DOHH2 (cell line): ENCODE data around the gene ABCG1.

Source experiments
- H3F3A ChIP-seq: fragments of 200-600 bp; sonication (generic), shearing (Covaris generic); 2 replicates; pipeline ENCODE4 v1.6.0; 2016; ENCODE audit warnings: antibody characterized with exemption, mild to moderate bottlenecking; ENCODE audit not compliant: control insufficient read depth, insufficient read depth
- H3K27ac ChIP-seq: fragments of 200-600 bp; sonication (generic); 2 replicates; pipeline ENCODE4 v1.5.1; 2014; ENCODE audit warnings: low read depth, mild to moderate bottlenecking, low read length, moderate library complexity
- H3K27me3 ChIP-seq: fragments of 200-600 bp; sonication (generic); 2 replicates; pipeline ENCODE4 v1.6.1; 2014; ENCODE audit warnings: mild to moderate bottlenecking, low read length, mixed read lengths; ENCODE audit not compliant: control insufficient read depth
- H3K36me3 ChIP-seq: fragments of 200-600 bp; sonication (generic); 2 replicates; pipeline ENCODE4 v1.6.1; 2014; ENCODE audit warnings: mild to moderate bottlenecking, low read length, moderate library complexity, mixed read lengths; ENCODE audit not compliant: control insufficient read depth
- H3K4me1 ChIP-seq: fragments of 200-600 bp; sonication (generic); 2 replicates; pipeline ENCODE4 v1.6.1; 2014; ENCODE audit warnings: mild to moderate bottlenecking, low read length, mixed read lengths; ENCODE audit not compliant: control insufficient read depth
- H3K4me2 ChIP-seq: fragments of 200-600 bp; sonication (generic); 2 replicates; pipeline ENCODE4 v1.6.0; 2014; ENCODE audit warnings: mild to moderate bottlenecking, low read length, moderate library complexity
- H3K4me3 ChIP-seq: fragments of 200-600 bp; sonication (generic); 2 replicates; pipeline ENCODE4 v1.5.1; 2014; ENCODE audit warnings: mild to moderate bottlenecking, low read length, mixed read lengths
- H3K79me2 ChIP-seq: fragments of 200-600 bp; sonication (generic); 2 replicates; pipeline ENCODE4 v1.6.1; 2014; ENCODE audit warnings: mild to moderate bottlenecking, low read length, mixed read lengths; ENCODE audit not compliant: control insufficient read depth
- H3K9me2 ChIP-seq: fragments of 200-600 bp; sonication (generic); replicated peaks from 2 replicates; pipeline ENCODE4 v1.6.1; 2014; ENCODE audit warnings: mild to moderate bottlenecking, low read length, mixed read lengths; ENCODE audit not compliant: control insufficient read depth
- H3K9me3 ChIP-seq: fragments of 200-600 bp; sonication (generic); 2 replicates; pipeline ENCODE4 v1.6.1; 2014; ENCODE audit warnings: antibody characterized with exemption, low read length, mixed read lengths; ENCODE audit not compliant: control insufficient read depth, insufficient read depth
- H4K20me1 ChIP-seq: fragments of 200-600 bp; sonication (generic); 2 replicates; pipeline ENCODE4 v1.6.0; 2014; ENCODE audit warnings: low read depth, mild to moderate bottlenecking, antibody characterized with exemption, low read length, moderate library complexity; ENCODE audit not compliant: control insufficient read depth, insufficient read depth
- EZH2phosphoT487 ChIP-seq: fragments of 200-600 bp; sonication (generic); IDR thresholded peaks from 2 replicates; pipeline ENCODE4 v1.6.1; 2017; ENCODE audit warnings: borderline replicate concordance, mild to moderate bottlenecking, antibody characterized with exemption, low read length, moderate library complexity, mixed read lengths
- TF ChIP-seq, protein P1 (sequence below): fragments of 200-600 bp; sonication (generic); IDR thresholded peaks from one replicate; pipeline ENCODE4 v1.5.1; 2014; ENCODE audit warnings: antibody characterized with exemption, mild to moderate bottlenecking, low read depth, low read length; ENCODE audit not compliant: poor library complexity, severe bottlenecking

Gene ABCG1

DNA sequence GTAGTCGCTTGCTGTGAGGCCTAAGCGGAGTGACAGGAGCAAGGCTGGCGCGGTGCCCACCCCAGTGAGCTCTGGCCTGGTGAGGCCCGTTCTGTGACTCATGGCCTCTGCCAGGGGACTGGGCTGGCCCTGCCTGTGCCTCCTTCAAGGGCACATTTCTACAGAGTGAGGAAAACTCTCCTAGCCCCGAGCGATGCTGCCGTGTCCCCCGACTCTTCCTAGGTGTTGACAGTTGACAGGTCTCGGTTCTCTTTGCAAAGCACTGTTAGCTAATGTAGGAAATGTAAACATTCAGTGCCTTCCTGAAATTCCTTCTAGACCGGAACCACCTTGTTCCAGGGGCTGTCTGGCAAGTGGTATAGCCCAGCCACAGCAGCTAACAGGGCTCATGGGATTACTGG, 43.9 kb downstream of the ABCG1 start:
- no peak for TF ChIP-seq EZH2phosphoT487
- TF ChIP-seq, protein P1, sequence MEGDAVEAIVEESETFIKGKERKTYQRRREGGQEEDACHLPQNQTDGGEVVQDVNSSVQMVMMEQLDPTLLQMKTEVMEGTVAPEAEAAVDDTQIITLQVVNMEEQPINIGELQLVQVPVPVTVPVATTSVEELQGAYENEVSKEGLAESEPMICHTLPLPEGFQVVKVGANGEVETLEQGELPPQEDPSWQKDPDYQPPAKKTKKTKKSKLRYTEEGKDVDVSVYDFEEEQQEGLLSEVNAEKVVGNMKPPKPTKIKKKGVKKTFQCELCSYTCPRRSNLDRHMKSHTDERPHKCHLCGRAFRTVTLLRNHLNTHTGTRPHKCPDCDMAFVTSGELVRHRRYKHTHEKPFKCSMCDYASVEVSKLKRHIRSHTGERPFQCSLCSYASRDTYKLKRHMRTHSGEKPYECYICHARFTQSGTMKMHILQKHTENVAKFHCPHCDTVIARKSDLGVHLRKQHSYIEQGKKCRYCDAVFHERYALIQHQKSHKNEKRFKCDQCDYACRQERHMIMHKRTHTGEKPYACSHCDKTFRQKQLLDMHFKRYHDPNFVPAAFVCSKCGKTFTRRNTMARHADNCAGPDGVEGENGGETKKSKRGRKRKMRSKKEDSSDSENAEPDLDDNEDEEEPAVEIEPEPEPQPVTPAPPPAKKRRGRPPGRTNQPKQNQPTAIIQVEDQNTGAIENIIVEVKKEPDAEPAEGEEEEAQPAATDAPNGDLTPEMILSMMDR: no peak
- Histone ChIP-seq H4K20me1 (0 out of 2 replicates have a peak, but pooled peaks cover 3% of the 10 kb centered on the region), H3K27ac (no peak overlapping the region), H3K4me1 (no peaks in the 10 kb centered on the region), H3K36me3 (no peaks in the 10 kb centered on the region), H3K9me2 (no peaks in the 10 kb centered on the region), H3K4me3 (no peak overlapping the region), H3K9me3 (no peaks in the 10 kb centered on the region), H3K79me2 (no peaks in the 10 kb centered on the region), H3K27me3 (peaks cover 6% of the 10 kb centered on the region; the same call in 1 of the 2 replicates), H3K4me2 (no peak overlapping the region), H3F3A (no peaks in the 10 kb centered on the region)

DNA sequence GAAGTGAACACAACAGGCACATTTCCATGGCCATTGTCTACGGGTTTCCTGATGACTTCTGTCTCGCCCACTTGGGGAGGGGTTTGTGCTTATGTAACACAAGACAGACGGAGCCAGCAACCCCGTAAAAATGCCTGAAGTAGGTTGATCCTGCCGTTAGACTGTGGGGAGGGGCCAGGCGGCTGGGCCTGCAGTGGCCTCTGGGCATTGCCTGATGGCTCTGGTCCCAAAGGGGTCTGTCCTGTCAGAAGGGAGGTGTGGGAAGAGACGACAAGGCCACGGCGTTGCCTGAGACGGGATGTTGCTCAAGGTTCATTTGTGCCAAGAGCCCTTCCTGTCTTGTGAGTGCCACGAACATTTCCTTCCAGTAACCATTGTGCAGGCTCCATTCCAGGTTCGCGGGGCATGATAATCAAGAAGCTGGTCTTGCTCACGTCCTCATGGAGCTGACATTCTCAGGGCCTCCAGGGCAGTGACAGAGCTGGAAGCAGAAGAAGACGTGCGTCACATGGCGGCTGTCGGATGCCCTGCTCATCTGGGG, 44.7 kb downstream of the ABCG1 start:
- Histone ChIP-seq H3K79me2 (no peaks in the 10 kb centered on the region), H3K9me2 (no peaks in the 10 kb centered on the region), H3K27ac (no peak overlapping the region), H3K4me3 (no peak overlapping the region), H3K9me3 (no peaks in the 10 kb centered on the region), H3K4me2 (no peak overlapping the region), H3K27me3 (0 out of 2 replicates have a peak, but pooled peaks cover 3% of the 10 kb centered on the region), H4K20me1 (no peaks in the 10 kb centered on the region), H3K36me3 (no peaks in the 10 kb centered on the region), H3K4me1 (no peaks in the 10 kb centered on the region), H3F3A (no peaks in the 10 kb centered on the region)
- no peak for TF ChIP-seq EZH2phosphoT487
- TF ChIP-seq, protein P1: no peak

DNA sequence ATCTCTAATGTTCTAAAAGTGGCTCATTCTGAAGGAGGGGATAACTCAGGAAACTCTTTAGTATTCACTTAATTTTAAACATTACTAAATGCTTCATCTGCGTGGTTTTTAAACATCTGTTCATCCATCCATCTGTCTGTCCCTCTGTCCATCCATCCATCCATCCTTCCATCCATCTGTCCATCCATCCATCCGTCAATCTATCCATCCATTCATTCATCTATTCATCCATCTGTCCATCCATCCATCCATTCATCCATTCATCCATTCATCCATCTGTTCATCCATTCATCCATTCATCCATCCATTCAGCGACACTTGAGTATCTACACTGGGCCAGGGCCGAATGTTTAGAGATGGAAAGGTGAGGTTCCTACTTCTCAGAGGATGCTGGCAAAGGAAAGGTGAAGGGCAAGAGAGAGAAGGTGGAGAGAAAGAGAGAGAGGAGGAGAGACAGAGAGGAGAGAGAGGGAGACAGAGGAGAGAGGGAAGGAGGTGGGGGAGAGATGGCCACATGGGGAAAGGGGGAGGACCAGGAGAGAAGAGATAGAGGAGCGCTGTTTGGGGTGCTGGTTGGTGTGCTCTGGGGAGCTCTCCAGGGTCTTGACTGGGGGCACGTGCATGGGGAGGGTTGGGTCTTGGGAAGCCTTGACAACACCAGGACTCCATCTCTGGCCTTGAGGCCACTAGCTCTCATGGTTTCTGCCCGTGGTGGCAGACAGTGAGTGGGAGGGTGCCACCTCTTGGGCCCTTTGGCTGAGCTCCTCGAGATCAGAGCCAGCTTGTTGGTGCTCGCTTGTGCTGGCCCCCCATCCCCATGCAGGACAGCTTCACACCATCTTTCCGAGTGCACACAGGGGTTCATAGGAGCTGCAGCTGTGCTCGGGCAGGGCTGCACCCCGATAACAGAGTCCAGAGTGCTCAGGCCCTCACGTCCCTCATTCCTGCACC, 45.6 kb downstream of the ABCG1 start:
- H3F3A ChIP-seq: no peaks in the 10 kb centered on the region
- H3K79me2 ChIP-seq: no peaks in the 10 kb centered on the region
- TF ChIP-seq, protein P1: no peak
- no peak for TF ChIP-seq EZH2phosphoT487
- H3K9me3 ChIP-seq: no peaks in the 10 kb centered on the region
- no peaks in the 10 kb centered on the region for H3K9me2 ChIP-seq
- H3K27me3 ChIP-seq: 0 out of 2 replicates have a peak, but pooled peaks cover 3% of the 10 kb centered on the region
- no peak overlapping the region for H3K4me3 ChIP-seq
- no peak overlapping the region for H3K4me2 ChIP-seq
- no peaks in the 10 kb centered on the region for H3K4me1 ChIP-seq
- H3K27ac ChIP-seq: no peak overlapping the region
- H3K36me3 ChIP-seq: no peaks in the 10 kb centered on the region
- H4K20me1 ChIP-seq: no peaks in the 10 kb centered on the region
